GM19193 (cell line): Measurements from ENCODE around the gene POMT1.

Experiments used
- POLR2A ChIP-seq: IDR thresholded peaks from 4 replicates; pipeline ENCODE4 v1.6.1; 2011; ENCODE audit not compliant: insufficient read depth, insufficient read length; ENCODE audit errors: extremely low read depth

POMT1 gene

GRCh38 chr9:131513177-131513576 is 10.5 kb downstream of the POMT1 start:
- TF ChIP-seq POLR2A, result no peak

DNA sequence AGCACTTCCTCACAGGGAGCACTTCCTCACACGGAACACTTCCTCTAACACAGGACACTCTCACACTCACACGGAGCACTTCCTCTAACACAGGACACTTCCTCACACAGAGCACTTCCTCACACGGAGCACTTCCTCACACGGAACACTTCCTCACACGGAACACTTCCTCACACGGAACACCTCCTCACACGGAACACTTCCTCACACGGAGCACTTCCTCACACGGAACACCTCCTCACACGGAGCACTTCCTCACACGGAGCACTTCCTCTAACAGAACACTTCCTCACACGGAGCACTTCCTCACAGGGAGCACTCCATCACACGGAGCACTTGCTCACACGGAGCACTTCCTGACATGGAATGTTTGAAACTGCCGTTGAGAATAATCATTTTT is 13.4 kb downstream of the POMT1 start:
- no peak for TF ChIP-seq POLR2A

DNA sequence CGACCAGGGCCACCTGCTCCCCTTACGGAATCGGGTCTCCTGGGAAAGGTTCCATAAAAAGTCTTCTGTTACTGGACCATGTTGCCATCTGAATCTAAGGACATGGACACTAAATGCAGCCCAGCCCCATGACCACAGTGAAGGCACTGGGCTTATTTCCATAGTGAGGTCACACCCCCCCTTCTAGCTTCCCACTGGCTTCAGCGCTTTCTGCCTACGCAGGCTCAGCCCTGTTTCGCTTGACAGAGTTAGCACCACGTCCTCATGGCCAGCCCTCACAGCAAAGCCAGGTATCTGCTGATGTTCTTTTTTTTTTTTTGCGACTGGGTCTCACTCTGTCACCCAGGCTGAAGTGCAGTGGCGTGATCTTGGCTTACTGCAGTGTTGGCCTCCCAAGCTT is 14.2 kb downstream of the POMT1 start:
- no peak for TF ChIP-seq POLR2A

DNA sequence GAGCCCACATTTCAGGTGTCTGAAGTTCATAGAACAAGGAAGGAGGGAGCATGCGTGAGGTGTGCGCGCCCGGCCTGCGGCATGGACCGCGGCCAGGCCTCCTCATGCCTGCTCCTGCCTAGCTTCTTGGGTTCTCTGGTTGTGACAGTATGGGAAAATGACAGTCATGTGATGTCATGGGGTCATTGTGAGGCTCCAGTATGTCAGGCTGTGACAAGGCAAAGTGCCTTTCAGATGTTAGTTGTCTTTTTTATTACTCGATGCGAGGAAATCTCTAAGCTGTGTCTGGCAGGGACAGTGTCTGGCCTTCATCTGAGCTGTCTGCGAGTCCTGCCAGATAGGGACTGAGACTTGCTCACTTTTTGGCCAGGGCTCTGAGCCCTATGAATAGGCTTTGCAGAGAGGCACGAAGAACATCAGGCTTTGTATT is 15.1 kb downstream of the POMT1 start:
- no peak for TF ChIP-seq POLR2A

- no peak for TF ChIP-seq POLR2A
Measured at GRCh38 chr9:131518553-131518952, 15.8 kb downstream of the POMT1 start.

GRCh38 chr9:131520503-131520902 is 17.8 kb downstream of the POMT1 start:
- no peak for TF ChIP-seq POLR2A

- TF ChIP-seq POLR2A, result no peak
Measured at GRCh38 chr9:131521203-131521602, 18.5 kb downstream of the POMT1 start.

GRCh38 chr9:131521822-131522221 is 19.1 kb downstream of the POMT1 start:
- TF ChIP-seq POLR2A, result no peak

- no peak for TF ChIP-seq POLR2A
Measured at GRCh38 chr9:131522257-131523085, 19.8 kb downstream of the POMT1 start.

GRCh38 chr9:131523086-131523388 is 20.3 kb downstream of the POMT1 start:
- no peak for TF ChIP-seq POLR2A

GRCh38 chr9:131523451-131524435 is 21.0 kb downstream of the POMT1 start:
- peak; percentile 5 for TF ChIP-seq POLR2A

DNA sequence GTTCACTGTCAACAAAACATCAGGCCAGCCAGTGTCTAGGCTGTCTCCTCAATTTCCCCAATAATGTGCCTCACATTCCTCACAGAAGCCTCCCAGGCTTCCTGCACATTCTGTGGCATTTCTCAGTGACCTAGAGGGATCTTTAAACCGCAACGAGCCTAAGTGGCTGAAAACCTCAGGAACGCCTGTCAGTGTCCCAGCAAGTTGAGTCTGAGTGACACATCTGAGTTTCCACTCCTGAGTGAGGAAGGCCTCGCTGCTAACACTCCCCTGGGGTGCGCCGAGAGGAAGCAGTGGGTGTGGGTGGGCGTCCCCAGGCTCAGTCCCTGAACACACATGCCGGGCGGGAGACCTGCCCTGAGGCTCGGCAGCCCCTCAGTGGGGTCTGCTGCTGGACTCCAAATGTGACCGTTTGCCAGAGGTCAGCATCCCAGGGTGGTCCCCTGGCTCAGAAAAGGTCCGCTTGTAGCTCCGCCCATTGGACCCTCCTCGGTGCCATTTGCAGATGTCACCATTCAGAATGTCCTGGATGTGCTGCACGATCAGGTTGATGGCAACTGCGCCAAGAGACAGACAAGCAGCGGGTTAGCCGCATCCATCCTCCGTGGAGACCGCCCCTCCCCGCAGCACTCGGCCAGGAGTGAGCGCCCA is 22.1 kb downstream of the POMT1 start:
- TF ChIP-seq POLR2A, result no peak

DNA sequence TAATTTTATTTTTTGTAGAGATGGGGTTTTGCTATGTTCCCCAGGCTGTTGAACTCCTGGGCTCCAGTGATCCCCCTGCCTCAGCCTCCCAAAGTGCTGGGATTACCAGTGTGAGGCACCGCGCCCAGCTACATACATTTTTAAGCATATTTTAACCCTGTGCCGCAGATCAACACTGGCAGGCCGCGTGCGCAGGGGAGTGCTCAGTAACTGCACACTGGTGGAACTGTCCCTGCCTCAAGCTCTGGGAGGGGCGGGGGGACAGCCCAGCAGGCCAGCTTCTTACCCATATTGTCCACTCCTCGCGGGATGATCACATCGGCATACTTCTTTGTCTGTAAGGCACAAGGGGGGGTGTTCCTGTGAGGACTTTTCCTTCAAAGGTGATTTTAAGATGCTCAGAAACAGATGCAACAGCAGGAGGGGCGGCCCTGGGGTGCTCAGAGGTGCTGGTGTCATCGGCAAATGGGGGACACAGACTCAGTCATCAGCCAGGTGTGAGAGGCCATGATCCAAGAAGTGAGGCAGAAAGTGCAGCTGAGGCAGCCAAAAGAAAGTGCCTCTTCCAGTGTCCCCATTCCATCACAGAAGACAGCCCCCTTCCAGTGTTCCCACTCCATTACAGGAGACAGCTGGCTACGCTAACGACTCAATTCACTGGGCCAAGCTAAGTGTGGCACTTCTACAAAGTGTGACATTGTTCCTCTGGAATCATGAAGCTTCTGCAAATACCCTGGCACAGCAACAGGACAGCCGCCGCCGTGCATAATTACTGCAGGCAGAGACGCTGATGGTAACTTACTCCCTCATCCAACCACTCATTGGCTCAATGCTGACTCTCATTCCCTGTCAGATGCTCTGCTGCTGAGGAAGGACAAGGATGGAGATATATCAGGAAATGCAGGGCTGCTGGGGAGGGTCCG is 23.2 kb downstream of the POMT1 start:
- no peak for TF ChIP-seq POLR2A

GRCh38 chr9:131528186-131528585 is 25.5 kb downstream of the POMT1 start:
- no peak for TF ChIP-seq POLR2A
